Neuronal stem cell (in vitro differentiated cells): ENCODE measurements around the gene HPCA.

ENCODE experiments used
- DNase-seq: peaks from one replicate; pipeline ENCODE4 v3.0.0-alpha.2; 2013; ENCODE audit warnings: low spot score
- H2AFZ ChIP-seq: one replicate; pipeline ENCODE4 v1.6.1; 2013; ENCODE audit warnings: mild to moderate bottlenecking, low read length, inconsistent platforms
- H2AK5ac ChIP-seq: 2 replicates; pipeline ENCODE4 v1.6.1; 2013; ENCODE audit warnings: low read depth, mild to moderate bottlenecking, inconsistent platforms, low read length, moderate library complexity, mixed read lengths
- H2BK120ac ChIP-seq: 2 replicates; pipeline ENCODE4 v1.6.1; 2013; ENCODE audit warnings: low read depth, mild to moderate bottlenecking, inconsistent platforms, low read length, moderate library complexity, mixed read lengths
- H2BK12ac ChIP-seq: one replicate; pipeline ENCODE4 v1.6.1; 2013; ENCODE audit warnings: low read length, inconsistent platforms
- H2BK15ac ChIP-seq: 2 replicates; pipeline ENCODE4 v1.6.1; 2013; ENCODE audit warnings: mild to moderate bottlenecking, low read length, inconsistent platforms, mixed read lengths
- H2BK5ac ChIP-seq: one replicate; pipeline ENCODE4 v1.6.1; 2013; ENCODE audit warnings: inconsistent platforms, mild to moderate bottlenecking, low read length, moderate library complexity
- H3K14ac ChIP-seq: one replicate; pipeline ENCODE4 v1.6.1; 2013; ENCODE audit warnings: low read length, inconsistent platforms
- H3K18ac ChIP-seq: 2 replicates; pipeline ENCODE4 v1.6.1; 2013; ENCODE audit warnings: low read length, inconsistent platforms
- H3K23ac ChIP-seq: 2 replicates; pipeline ENCODE4 v1.6.1; 2013; ENCODE audit warnings: low read depth, mild to moderate bottlenecking, mixed read lengths, low read length, inconsistent platforms; ENCODE audit not compliant: poor library complexity
- H3K27ac ChIP-seq: replicated peaks from 3 replicates; pipeline ENCODE4 v1.5.1; 2013; ENCODE audit warnings: low read length, inconsistent platforms
- H3K27me3 ChIP-seq, 3 experiments: 2 replicates each; pipeline ENCODE4 v1.6.1; 2013; ENCODE audit warnings: low read length in 3 of 3, mild to moderate bottlenecking in 2 of 3, inconsistent platforms in 1 of 3, low read depth in 1 of 3, mixed read lengths in 1 of 3, moderate library complexity in 1 of 3; ENCODE audit not compliant: control insufficient read depth in 3 of 3, insufficient read depth in 3 of 3
- H3K36me3 ChIP-seq, 2 donors: replicated peaks in 1 of 2; 2 replicates each; pipeline ENCODE4 v1.6.1; 2013; ENCODE audit warnings: low read length in 2 of 2; ENCODE audit not compliant: control insufficient read depth in 2 of 2, insufficient read depth in 2 of 2
- H3K4ac ChIP-seq: 2 replicates; pipeline ENCODE4 v1.6.1; 2013; ENCODE audit warnings: inconsistent platforms, mild to moderate bottlenecking, low read length, moderate library complexity
- H3K4me1 ChIP-seq, 2 donors: 1 replicate in 1 of 2; 2 replicates in 1 of 2; pipeline ENCODE4 v1.6.1; 2013; ENCODE audit warnings: low read length in 2 of 2, low read depth in 1 of 2; ENCODE audit not compliant: control insufficient read depth in 2 of 2, insufficient read depth in 1 of 2
- H3K4me2 ChIP-seq: one replicate; pipeline ENCODE4 v1.6.1; 2013; ENCODE audit warnings: mild to moderate bottlenecking, low read length, inconsistent platforms; ENCODE audit not compliant: insufficient read depth, poor library complexity, severe bottlenecking
- H3K4me3 ChIP-seq, 2 donors: 2 replicates each; pipeline ENCODE4 v1.5.1; 2013; ENCODE audit warnings: low read length in 2 of 2, mild to moderate bottlenecking in 2 of 2, inconsistent platforms in 1 of 2, moderate library complexity in 1 of 2
- H3K79me1 ChIP-seq: one replicate; pipeline ENCODE4 v1.6.1; 2013; ENCODE audit warnings: low read depth, mild to moderate bottlenecking, inconsistent platforms, low read length, moderate library complexity
- H3K9ac ChIP-seq: one replicate; pipeline ENCODE4 v1.6.1; 2013; ENCODE audit warnings: mild to moderate bottlenecking, low read depth, low read length, inconsistent platforms; ENCODE audit not compliant: poor library complexity
- H3K9me3 ChIP-seq, 2 donors: replicated peaks in 1 of 2; 2 replicates each; pipeline versions ENCODE3 to v1.6.1; 2013; ENCODE audit warnings: low read length in 2 of 2, mild to moderate bottlenecking in 2 of 2, inconsistent platforms in 1 of 2, low read depth in 1 of 2, mixed read lengths in 1 of 2, moderate library complexity in 1 of 2; ENCODE audit not compliant: control insufficient read depth in 2 of 2, insufficient read depth in 1 of 2
- H4K8ac ChIP-seq: one replicate; pipeline ENCODE4 v1.6.1; 2013; ENCODE audit warnings: low read depth, mild to moderate bottlenecking, inconsistent platforms, low read length, moderate library complexity
- H4K91ac ChIP-seq: one replicate; pipeline ENCODE4 v1.6.1; 2013; ENCODE audit warnings: low read length, low read depth, mild to moderate bottlenecking, inconsistent platforms; ENCODE audit not compliant: poor library complexity
- WGBS, 2 donors: extraction: QIAGEN DNeasy Blood & Tissue Kit; methylation state at CpG; one replicate each; pipeline ENCODE4 v1.1.7; 2013; ENCODE audit warnings: missing lambda C conversion rate in 2 of 2, mixed read lengths in 1 of 2; ENCODE audit not compliant: insufficient read length in 2 of 2, insufficient replicate concordance in 1 of 2; ENCODE audit errors: extremely low coverage in 2 of 2; 5-methylcytosine and 5-hydroxymethylcytosine counted together

HPCA gene

DNA sequence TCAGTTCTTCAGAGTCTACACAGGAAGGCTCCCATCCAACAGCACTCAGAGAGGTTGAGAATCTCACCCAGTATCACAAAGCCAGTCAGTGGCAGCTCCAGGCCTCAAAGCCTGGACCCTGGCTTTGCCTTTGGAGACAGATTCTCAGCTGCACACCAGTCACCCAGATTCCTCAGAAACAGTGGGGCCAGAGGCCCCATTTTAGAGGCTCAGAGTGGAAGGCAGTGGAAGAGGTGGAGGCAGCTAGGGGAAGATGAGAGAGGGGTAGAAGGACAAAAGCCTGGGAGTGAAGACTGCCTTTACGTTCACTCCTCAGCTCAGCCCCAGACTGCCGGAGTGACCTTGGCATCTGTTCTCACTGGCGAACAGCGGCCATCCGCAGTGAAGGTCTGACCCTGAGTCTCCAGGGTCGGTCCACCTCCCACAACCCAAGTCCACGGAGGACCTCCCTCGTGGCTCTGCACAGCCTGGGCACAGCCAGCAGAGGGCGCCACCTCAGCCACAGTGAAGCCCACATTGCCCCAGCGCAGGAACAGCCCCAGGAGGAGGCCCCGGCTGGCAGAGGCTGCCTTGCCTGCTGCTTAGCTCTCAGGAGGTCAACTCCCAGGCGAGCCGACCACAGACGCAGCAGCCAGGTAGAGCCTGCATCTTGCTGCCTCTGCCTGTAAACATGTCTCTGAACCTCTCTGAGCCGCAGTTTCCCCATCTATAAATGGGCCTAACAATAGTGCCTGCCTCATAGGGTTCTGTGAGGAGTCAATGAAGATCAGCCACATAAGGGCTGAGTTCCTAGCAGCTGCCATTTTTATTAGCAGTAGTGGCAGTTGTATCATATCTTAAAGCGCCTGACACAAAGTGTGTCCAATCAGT lies 9.7 kb upstream of the HPCA start:
- H3K36me3 ChIP-seq = no peaks in the 10 kb centered on the region
- H2BK5ac ChIP-seq = no peak overlapping the region
- no peak overlapping the region for H3K9ac ChIP-seq
- H4K8ac ChIP-seq = no peak overlapping the region
- H2BK120ac ChIP-seq = no peak overlapping the region
- peak overlapping the region; percentile 27 for H3K27ac ChIP-seq
- peak overlapping the region; percentile 11 for H3K4me2 ChIP-seq
- H2AFZ ChIP-seq = peak overlapping the region; percentile 24
- H3K4ac ChIP-seq = no peak overlapping the region
- H3K14ac ChIP-seq = no peak overlapping the region
- no peak overlapping the region for H2AK5ac ChIP-seq
- no peaks in the 10 kb centered on the region for H3K9me3 ChIP-seq
- peak overlapping the region; percentile 0 for H3K18ac ChIP-seq
- H3K4me1 ChIP-seq = peaks cover 20 to 22% of the 10 kb centered on the region in 2 donors
- no peak overlapping the region for H2BK15ac ChIP-seq
- no peak overlapping the region for H3K4me3 ChIP-seq
- no peak overlapping the region for H4K91ac ChIP-seq
- no peak overlapping the region for H2BK12ac ChIP-seq
- no peak for DNase-seq
- no peak overlapping the region for H3K23ac ChIP-seq
- WGBS, 2 donors = no CpG with 5 or more reads among the region's 16 CpGs
- peaks cover 0 to 36% (median 0%) of the 10 kb centered on the region in 3 experiments for H3K27me3 ChIP-seq
- H3K79me1 ChIP-seq = no peaks in the 10 kb centered on the region

DNA sequence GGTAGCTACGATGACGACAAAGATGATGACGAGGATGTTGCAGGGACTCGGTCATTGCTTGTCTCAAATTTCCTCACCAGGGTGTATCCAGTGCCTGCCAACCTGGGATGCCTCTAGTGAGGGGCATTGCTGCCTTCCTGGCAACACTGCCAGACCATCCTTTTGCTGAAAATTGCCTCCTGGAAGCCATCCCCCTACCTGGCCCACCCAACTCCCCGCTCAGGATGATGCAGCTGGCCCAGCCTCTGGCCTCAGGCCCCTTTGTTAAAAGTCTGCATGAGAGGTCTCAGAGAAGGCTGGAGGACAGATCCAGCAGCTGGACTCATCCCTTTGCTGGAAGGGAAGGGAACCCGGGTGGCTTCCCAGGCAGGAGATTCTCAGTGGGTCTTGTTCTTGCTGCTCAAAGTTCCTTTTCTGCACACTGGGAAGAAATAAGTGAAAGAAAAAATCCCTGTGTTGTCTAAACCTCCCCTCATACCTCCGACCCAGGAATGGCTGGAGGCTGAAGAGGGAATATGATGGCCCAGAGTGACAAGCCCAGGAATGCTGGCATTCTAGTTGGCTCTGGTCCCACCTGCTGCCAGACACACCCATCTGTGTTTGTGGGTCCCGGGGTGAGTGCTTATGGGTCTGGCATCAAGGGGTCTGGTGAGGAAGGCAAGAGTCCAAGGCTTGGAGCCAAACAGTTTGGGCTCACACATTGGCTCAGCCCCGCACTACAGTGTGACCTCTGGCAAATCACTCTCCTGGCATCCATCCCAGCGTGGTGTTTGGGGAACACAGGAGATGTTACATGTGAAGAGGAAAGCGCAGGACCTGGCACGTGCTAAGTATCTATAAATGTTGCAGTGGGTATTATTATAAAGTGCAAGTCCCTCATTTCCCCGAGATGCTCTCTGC lies 8.8 kb upstream of the HPCA start:
- no peak overlapping the region for H4K91ac ChIP-seq
- no peak overlapping the region for H4K8ac ChIP-seq
- peaks cover 0 to 37% (median 0%) of the 10 kb centered on the region in 3 experiments for H3K27me3 ChIP-seq
- H3K9ac ChIP-seq = no peak overlapping the region
- no peak overlapping the region for H3K18ac ChIP-seq
- no peak overlapping the region for H2BK12ac ChIP-seq
- H2BK15ac ChIP-seq = no peak overlapping the region
- no peak overlapping the region for H2BK5ac ChIP-seq
- H3K14ac ChIP-seq = no peak overlapping the region
- H3K36me3 ChIP-seq = no peaks in the 10 kb centered on the region
- no peak overlapping the region for H3K4ac ChIP-seq
- no peak overlapping the region for H2AK5ac ChIP-seq
- peaks cover 12 to 19% of the 10 kb centered on the region in 2 donors for H3K4me1 ChIP-seq
- H3K4me3 ChIP-seq = no peak overlapping the region
- H3K23ac ChIP-seq = no peak overlapping the region
- no peaks in the 10 kb centered on the region for H3K9me3 ChIP-seq
- H3K27ac ChIP-seq = no peak overlapping the region
- no peak for DNase-seq
- no CpG with 5 or more reads among the region's 13 CpGs for WGBS, 2 donors
- no peak overlapping the region for H2BK120ac ChIP-seq
- no peaks in the 10 kb centered on the region for H3K79me1 ChIP-seq
- H3K4me2 ChIP-seq = no peak overlapping the region
- no peak overlapping the region for H2AFZ ChIP-seq

DNA sequence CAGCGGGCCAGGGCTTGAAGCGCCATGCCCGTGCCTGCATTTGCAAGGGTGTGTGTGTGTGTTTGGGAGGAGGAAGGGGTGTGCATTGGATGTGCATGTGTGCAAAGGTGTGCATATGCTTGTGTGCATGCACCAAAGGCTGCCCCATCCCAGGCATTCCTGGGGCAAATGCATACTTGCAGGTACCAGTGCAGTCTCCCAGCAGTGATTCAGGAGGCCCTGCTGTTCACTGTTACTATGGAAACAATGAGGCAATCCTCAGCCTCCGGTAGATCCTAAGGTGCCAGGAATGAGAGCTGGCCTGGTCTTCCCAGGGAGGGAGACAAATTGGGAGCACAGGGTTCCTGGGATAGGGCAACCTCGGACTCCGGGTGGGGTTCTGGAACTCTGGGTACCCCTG lies 8.1 kb upstream of the HPCA start:
- no CpG with 5 or more reads among the region's 6 CpGs for WGBS, 2 donors
- H3K9ac ChIP-seq = no peak overlapping the region
- no peaks in the 10 kb centered on the region for H3K9me3 ChIP-seq
- no peak overlapping the region for H3K4me2 ChIP-seq
- no peak overlapping the region for H2BK120ac ChIP-seq
- no peaks in the 10 kb centered on the region for H3K79me1 ChIP-seq
- H3K4me3 ChIP-seq = no peak overlapping the region
- H2BK15ac ChIP-seq = no peak overlapping the region
- H4K8ac ChIP-seq = no peak overlapping the region
- H3K27ac ChIP-seq = no peak overlapping the region
- no peaks in the 10 kb centered on the region for H3K36me3 ChIP-seq
- DNase-seq = no peak
- no peak overlapping the region for H3K4ac ChIP-seq
- H3K18ac ChIP-seq = no peak overlapping the region
- no peak overlapping the region for H2BK12ac ChIP-seq
- no peak overlapping the region for H3K14ac ChIP-seq
- no peak overlapping the region for H3K23ac ChIP-seq
- no peak overlapping the region for H2AK5ac ChIP-seq
- no peak overlapping the region for H2AFZ ChIP-seq
- H2BK5ac ChIP-seq = no peak overlapping the region
- peaks cover 11 to 19% of the 10 kb centered on the region in 2 donors for H3K4me1 ChIP-seq
- peaks cover 0 to 37% (median 0%) of the 10 kb centered on the region in 3 experiments for H3K27me3 ChIP-seq
- no peak overlapping the region for H4K91ac ChIP-seq

DNA sequence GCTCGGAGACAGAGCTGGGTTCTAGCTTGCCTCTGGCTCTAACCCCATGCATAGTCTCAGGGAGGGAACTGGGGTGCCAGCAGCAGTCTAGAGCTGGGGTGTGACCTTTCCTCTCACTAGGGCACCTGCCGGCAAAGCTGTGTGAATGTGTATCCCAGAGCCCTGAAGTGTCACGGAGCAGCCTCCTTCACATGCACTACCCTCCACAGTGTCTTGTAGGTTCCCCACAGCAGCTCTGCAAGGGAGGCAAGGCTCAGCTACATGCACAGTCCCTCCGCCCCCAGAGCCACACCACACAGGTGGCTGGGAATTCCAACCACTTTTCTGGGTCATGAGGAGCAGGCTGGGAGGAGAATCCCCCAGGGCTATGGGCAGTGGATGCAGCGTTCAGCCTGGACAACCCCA lies 7.7 kb upstream of the HPCA start:
- H3K4ac ChIP-seq = no peak overlapping the region
- no peaks in the 10 kb centered on the region for H3K36me3 ChIP-seq
- no peak overlapping the region for H3K4me2 ChIP-seq
- H3K79me1 ChIP-seq = no peaks in the 10 kb centered on the region
- H3K27me3 ChIP-seq = peaks cover 0 to 42% (median 0%) of the 10 kb centered on the region in 3 experiments
- H3K4me3 ChIP-seq = no peak overlapping the region
- no peak overlapping the region for H2BK15ac ChIP-seq
- no peak overlapping the region for H3K9ac ChIP-seq
- peaks cover 11 to 19% of the 10 kb centered on the region in 2 donors for H3K4me1 ChIP-seq
- H3K23ac ChIP-seq = peak overlapping the region; percentile 76
- peak overlapping the region; percentile 9 for H2AK5ac ChIP-seq
- H4K91ac ChIP-seq = no peak overlapping the region
- no peak overlapping the region for H2BK120ac ChIP-seq
- H4K8ac ChIP-seq = no peak overlapping the region
- WGBS, 2 donors = no CpG with 5 or more reads among the region's 5 CpGs
- H2BK5ac ChIP-seq = no peak overlapping the region
- no peak overlapping the region for H3K27ac ChIP-seq
- DNase-seq = no peak
- H2BK12ac ChIP-seq = no peak overlapping the region
- H3K14ac ChIP-seq = no peak overlapping the region
- H3K9me3 ChIP-seq = no peaks in the 10 kb centered on the region
- H2AFZ ChIP-seq = no peak overlapping the region
- peak overlapping the region; percentile 85 for H3K18ac ChIP-seq
